ENCODE data around the gene EFNB2.

The EFNB2 gene

DNA sequence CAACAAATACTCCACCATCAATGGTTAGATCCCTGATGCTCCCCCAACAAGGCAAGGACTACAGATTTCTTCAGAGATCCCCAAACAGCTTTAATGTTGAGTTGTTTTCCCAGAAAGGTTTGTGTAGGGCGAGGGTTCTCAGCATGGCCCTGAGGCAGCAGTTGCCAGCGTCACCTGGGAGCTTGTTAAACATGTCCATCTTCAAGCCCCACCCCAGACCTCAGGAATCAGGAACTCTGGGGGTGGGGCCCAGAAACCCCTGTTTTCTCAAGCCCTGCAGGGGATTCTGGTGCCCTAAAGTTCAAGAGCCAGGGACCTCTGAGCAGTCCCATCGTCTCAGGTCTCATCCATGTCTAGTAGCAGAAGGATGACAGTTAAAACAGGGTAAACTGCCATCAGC is 9.6 kb downstream of the EFNB2 start:
- no peak for DNase-seq (ENCODE audit: low read depth)

DNA sequence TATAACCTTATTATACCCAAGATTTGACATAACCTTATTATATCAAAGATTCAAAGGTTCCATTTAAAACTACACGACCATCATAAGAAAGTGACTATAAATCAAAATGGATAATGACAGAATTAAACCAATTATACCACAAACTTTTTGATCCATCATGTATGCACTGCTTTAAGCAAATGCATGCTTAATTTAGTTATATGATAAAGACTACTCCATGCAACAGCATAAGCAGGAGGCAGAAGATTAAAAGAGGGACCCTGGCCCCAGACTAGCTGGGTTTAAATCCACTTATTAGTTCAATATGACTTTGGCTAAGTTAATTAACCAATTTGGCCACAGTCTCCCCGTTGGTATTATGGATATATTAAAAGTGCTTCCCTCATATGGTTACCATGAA is 11.4 kb downstream of the EFNB2 start:
- no peak for DNase-seq (ENCODE audit: low read depth)

DNA sequence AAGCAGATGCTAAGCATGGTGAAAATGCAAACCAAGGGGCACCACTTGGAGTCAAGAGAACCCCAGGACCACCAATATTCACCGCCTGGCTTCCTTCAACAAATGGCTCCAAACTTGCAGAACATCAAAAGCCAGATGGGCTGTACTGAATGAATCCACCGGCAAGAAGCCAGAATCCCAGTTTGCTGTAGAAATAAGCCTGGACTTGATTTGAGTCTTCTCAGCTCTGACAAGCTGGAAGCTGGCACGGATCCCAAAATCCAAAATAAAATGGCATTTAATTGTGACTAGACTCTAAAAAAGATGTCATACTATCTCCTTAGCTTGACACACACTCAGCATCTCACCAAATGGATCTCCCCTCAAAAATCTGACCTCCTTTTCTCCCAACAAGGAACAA is 11.9 kb downstream of the EFNB2 start:
- no peak for DNase-seq (ENCODE audit: low read depth)

DNA sequence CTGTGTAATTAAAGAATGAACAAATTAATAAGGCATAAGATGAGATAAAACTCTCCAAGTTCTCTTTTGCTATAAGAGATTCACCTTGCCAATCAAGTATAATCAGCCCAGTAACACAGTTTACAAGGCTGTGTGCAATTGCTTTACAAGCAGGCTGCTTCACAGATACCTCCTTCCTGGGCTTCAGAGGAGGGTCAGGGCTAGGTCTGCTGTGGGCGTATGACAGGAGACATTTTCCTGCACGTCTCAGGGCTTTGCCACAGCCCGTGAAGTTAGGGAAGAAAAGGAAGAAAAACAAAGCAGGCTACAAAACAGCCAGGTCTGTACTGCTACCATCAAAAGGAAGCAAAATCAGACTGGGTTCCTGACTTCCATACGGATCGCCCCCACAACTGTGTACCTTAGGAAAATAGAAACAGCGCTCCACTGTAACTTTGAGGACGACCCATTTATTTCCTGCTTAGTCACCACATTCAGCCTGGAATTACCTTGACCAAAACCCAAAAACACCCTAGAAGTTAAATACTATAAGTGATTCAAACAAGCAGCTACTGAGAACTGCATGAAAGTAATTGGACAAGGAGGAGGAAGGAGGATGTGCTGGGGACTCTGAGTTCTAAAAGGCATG is 12.4 kb downstream of the EFNB2 start:
- no peak for DNase-seq (ENCODE audit: low read depth)

DNA sequence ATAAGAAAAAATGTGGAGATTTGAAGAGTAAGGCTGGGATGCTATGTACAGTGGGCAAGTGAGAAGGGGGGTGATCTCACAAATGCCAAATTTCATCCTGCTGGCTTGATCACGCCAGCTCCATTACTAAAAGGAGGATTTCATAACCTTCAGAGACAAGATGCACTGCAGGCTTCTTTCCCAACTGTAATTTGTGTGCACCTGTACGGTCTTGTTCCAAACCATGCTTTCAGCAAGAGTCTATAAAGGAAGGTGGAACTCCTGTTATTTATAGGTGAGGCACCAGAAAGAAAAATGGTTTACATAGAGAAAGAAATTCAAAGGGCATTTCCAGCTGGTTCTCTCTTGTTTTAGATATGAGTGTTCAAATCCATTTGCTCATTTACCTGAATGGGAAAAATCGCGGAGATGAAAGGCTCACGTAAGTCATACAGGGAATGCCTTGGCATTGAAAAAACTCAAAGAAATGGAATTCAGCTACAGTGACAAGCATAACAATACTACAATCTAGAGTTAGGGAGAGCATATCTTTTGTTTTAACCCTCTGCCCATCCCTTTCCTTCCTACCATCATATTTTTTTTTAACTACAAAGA is 13.3 kb downstream of the EFNB2 start:
- no peak for DNase-seq (ENCODE audit: low read depth)

DNA sequence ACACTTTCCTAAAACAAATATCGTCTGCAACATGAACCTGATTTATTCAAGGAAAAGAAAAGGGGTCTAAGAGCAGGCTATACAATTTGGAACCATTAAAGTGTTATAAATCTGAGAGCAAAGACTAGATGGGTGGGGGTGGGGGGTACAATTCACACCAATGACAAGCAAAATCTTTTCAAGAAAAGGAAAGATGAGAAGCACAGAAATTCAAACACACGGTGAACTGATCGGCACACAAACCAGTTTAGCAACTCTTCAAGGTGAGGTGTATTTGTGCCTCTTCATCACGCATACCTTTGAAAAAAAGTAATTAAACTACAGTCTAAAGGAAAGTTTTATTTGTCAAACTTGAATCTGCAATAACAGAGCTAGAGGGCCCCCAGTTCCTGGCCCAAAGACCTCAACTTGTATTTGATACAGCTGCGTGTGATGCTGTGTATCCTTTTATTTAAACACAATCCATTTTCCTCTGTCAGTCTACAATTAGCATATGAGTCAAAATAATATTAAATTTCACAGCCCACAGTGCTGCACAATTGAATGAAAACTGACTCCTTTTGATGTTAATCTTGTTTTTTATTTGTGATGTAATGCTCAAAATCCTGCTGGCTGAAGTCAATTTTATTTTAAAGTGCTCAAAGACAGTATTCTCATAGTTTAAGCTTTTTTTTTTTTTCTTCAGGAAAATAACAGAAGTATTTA is 14.2 kb downstream of the EFNB2 start:
- no peak for DNase-seq (ENCODE audit: low read depth)

DNA sequence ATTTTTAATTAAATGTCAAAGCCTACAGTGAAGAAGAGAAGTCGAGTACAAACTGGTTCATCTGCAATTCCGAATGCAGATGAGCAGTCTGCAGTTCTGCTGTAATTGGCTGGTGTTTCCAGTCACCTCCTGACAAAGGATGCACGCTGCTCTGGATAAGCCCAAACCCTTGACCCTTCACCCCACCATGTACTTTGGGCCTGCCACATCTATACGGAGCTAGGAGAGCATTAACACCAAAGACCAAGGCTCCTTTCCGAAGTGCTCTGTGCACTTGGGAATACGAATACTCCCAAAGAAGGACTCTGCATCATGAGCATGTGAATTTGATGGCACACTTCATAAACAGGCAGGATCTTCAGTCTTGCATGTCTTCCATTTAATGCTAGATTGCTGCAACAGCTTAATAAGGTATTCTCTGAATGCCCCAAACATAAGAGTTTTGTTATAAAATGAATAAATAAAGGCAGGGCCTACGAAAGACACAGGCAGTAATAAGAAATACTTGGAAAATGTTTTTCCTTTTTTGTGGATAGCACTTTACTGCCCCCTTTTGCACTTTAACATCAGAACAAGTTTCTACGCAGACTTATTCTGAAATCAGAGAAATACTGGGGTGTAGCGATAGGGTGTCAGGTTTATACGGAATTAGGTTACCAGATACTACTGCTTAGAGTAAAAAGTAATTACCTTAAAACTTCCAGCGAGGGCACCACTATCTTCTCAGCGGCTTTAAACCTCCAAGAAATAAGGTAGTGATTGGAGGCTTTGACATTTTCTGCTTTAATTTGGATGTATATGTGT is 15.0 kb downstream of the EFNB2 start:
- DNase-seq (ENCODE audit: low read depth): peak; percentile 36

DNA sequence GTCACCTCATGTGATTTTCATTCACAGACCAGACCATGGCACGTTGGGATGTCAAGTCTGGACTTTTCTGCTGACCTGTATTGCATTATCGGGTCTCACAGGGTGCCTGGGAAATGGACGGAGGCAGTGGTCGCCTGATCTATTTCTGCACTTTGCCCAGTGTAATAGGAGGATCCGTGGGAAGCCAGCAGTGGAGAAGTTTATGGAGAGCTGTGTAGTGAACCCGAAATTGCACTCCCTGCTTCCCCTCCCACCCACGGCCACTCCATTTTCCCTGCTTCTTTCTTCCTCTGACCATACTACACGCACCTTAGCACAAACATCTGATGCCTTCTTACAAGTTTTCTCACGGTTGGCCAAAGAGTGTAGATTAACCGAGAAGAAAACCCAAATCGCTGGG is 16.9 kb downstream of the EFNB2 start:
- no peak for DNase-seq (ENCODE audit: low read depth)

DNA sequence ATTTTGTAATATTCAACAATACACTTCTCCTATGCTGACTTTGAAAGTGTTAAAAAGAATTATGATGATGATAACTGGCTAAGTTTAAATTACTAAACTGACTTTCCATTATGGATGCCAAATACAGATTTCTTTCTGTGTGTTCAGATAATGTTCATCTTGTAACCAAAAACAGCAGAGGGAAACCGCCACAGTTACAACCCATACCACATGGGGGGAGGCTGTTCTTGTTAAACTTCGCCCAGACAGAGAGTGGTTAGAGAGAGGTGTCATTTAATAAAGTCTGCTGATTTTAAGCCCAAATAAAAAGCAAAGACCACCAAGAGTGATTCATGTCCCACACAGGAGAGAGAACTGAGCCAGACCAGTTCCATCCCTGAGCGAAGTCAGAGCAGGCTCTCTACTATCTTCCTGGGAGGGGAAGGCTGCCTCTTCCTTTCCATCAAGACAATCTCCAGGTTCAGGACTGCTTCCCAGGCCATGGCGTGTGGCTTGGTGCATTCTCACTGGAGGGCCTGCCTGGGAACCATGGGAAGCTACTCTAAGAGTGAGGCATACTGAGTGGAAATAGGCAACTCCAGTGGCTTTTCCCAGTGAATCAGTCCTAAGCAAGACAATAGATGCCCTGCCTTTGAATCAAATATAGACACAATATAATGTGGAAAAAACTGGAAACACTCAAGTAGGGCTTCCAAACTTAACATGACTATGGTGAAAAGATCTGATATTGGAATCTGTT is 18.2 kb downstream of the EFNB2 start:
- DNase-seq (ENCODE audit: low read depth): no peak

DNA sequence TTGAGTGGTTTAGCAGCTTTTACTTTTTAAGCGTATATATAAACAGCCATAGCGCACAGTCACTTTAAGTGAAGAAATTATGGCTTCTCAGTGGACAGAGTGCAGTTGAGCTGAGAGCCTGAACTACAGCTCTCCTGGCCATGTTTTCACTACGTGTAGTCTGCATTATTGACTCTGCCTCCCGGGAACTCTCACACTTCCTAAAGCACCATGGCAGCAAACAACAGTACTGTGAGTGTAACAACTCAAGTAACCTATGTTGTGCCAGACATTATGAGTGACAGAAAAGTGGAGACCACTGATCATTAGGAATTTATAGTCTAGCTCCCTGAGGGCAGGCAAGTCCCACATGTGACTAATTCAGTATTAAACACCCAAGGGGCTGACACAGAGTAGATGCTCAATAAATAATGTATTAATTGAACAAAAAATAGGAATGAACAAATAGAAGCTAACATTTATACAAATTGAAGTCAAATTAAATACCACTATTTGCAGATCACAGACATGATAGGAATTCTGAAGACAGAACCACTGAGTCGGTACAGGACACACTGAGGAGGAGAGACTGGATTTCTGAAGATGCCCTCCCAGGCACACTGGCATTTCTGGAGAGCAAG is 19.7 kb downstream of the EFNB2 start:
- DNase-seq (ENCODE audit: low read depth): no peak

DNA sequence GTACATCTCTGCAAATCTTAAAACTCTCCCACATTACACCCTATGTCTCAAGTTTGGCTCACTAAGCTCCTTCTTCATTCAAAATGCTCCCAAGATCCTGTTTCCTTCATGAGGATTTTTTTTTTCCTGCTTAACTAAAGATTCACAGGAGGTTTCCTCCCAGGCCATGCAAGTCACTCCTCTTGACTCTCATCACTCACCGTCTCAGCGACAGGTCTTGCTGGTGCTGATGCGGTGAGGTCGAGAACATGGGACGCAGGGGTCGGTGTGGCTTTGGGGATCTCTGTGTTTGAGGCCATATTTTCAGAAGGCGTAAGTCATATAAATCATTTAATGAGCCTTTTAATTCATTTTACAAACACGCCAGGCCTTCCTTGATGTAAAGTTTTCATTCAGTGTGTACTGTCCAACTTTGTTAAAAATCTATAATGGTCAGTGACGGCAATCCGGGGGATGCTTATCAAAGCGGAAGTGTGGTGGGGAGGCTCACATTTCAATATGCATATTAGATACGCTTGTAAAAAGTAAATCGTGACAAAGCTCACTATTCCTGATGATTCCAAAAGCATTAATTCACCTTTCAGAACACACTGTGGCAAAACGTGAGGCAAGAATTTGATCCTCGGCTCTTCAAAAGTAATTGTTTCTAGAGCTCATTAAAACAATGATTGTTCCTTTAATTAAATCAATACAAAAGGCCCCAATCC is 20.4 kb downstream of the EFNB2 start:
- DNase-seq (ENCODE audit: low read depth): no peak

DNA sequence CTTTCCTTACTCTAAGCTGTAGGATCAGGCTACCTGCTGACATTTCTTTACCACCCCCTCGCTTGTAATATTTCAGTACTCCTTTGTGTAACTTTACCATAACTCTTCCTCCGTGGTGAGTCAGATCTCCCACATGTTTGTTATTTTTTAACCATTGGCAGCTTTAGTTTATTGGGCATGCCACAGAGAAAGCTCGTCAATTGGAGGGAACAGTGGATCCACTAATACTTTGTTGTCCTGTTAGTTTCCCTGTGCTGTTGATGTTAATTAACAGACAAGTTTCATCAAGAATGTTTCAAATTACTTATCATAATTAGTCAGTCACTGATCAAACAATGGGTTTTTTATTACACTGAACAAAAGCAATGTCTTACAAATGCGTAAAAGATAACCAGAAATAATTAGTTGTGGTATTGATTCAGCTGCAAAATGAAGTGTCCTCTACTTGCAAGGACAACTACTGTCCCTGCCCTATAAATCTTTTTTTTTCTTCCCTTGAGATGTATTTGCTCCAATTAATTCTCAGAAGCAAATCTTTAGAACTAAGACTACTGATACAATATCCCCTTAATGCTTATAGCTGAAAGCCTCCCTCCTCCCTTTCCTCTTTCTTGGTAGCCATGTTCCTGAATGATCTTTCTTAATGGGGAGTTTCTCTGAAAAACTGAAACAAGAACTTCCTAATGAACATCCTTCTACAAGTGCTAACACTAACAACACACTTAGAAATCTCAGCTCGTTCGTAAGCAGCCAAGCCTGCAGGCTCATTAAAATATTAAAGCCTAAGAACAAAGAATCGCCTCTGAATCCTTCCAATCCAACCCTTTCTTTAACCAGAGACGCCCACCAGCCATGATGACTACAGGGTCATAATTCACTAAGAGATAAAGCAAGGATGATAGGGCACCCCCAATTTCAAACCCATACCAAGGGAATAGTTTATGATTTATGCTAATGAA is 22.2 kb downstream of the EFNB2 start:
- no peak for DNase-seq (ENCODE audit: low read depth)

DNA sequence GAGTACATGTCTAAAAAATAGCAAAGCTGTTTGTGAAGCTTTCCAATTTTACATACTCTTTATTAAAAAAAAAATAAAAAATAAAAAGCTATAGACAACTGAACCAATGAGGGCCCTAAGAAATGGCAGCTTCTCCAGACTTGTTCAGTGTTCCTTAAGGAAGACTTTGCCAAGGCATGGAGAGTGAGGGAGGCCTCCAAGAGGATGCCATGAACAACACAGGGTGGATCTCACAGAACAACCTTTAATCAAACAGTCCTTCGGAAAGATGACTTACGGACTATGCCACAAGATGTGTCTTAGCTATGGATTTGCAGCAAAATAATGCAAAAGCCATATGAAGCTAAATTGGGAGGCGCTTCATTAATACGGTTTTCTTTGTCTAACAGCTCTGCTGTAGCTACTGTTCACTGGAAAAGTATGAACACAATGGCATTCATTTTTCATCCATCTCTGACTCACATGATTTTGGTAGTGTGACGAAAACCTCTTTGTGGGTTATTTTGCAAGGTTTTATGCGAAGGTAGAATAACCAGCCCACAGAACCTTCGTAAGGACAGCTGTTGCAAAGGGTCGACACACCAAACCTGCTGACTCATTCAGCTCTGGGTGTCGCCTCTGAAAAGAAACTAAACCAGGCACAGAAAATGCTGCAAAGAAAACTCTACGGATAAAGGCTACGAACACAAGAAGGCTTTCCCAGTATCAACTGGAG is 27.7 kb downstream of the EFNB2 start:
- peak; percentile 57 for DNase-seq (ENCODE audit: low read depth)

DNA sequence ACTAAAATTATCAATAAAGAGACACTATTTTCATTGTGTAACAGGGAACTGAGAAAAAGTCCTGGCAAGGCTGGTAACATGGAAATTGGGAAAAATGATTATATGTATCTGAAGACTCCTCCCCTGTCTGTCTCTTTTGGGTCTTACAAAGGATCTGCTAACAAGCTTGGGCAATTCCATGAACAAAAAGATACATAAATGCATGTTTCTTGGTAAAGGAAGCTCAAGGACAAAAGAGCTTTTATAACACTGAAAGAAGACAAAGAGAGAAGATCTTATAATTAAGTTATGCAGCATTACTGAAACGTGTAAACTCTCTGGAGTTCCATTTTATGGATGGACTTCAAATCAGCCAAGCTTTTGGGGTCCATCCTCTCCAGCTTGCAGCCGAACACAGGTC is 29.2 kb downstream of the EFNB2 start:
- no peak for DNase-seq (ENCODE audit: low read depth)

DNA sequence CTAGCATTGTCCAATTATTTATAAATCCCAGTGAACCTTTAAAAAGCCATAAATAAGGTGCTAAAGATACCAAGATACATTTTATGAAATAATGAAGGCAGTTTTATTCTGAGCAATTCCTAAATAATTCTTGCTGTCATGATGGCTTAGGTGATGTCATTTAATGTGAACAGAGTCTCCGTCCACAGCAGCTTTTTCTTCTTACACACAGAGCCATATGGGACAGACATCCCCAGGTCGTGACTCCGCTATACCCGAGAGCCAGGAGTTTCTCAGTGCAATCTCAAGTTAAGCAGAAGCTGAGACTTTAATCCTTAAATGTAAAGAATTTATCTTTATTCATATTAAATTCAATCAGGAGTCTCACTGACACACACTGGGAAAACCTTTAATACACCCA is 29.7 kb downstream of the EFNB2 start:
- no peak for DNase-seq (ENCODE audit: low read depth)

DNA sequence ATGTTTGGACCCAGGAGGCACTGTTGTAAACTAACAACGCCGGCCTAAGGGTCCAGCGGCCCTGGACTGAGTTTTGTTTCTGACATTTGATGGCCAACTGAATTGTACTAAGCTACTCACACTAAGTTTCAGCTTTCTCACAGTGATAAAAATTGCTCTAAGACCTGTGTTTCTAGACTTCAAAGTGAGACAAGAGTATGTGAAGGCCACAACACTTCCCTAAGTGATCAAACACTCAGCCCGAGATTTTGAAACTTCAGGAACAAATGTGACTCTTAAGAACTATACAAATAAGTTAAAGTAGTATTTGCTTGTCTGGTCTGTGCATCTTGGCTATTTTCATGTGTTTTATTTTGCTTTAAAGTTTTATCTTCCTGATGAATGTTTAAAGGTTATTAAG is 30.2 kb downstream of the EFNB2 start:
- no peak for DNase-seq (ENCODE audit: low read depth)

DNA sequence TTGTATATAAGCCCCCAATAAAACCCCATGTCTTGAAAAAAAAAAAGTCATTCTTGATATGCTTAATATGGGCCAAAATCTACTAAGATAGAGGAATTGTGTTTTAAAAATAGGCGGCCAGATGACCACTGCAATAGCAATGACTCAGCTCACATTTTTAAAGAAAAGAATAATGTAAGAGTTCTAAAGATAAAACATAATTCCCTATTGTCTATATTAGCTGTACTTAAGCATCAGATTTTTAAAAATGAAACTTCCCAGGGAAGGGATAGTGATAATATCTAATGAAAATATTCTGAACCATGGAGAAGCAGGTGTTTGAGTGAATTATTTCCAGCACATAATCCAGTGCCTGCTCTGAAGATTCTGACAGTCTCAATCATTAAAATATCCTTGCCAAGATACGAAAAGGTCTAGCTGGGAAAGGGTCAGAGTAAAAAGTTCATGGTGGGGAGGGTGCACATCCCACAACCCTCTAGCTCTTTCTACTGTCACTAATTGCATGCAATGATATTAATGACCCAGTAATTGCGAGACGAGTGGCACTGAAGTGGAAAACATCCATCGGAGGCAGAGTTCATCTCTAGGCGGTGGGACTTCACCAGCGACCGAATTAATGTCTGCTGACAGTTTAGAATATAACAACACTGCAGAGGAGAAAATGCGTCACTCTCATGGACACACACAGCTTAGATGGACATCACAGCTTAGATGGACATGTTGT is 31.6 kb downstream of the EFNB2 start:
- no peak for DNase-seq (ENCODE audit: low read depth)

DNA sequence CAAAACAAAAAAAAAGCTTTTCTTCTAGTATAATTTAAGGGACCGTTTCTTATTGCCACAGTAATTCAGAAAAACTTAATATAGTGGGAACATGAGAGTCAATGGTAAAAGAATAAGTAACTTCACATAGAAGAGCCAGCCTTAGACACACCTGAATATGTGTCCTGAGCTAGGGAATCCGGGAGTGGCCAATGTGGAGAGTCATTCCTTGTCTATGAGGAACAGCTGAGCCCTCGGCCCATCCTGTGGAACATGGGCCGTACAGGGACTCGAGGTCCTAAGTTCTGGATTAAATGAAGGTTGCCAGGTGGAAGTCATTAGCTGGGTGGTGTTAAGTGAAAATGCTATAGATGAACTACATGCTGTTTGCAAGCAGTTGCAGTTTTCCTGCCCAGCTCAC is 32.2 kb downstream of the EFNB2 start:
- DNase-seq (ENCODE audit: low read depth): no peak

DNA sequence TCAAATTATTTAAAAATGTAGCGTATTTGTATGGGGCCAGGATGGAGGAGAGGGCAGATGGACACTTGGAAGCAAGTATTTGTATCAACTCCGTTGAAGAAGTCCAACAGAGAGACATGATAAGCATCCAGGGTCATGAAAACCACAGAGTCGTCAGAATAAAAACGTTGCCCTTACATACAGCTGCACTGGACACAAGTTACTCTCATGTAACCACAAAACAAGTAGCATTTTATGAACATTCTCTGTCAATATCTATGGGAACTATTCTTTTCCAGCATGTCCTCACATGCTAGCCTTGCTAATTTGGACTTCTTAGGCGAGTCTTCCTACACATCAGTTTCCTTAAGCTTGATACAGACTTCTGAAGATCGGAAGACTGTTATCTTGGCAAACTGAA is 35.0 kb downstream of the EFNB2 start:
- no peak for DNase-seq (ENCODE audit: low read depth)

All from fibroblast of gingiva (primary cell).